HG03565 (cell line): Measurements from ENCODE around the gene NPPA.
A peak's percentile ranks its signal among the peaks of the same experiment; 100 is the strongest.
"Not testable (repeated sequence)": the region's sequence is repeated elsewhere in the genome, so short reads cannot be mapped to it uniquely, and the experiment has no call there.

ENCODE experiments used
- ATAC-seq: cut with Tn5 transposase; IDR thresholded peaks from one replicate; pipeline ENCODE4 v1.9.1; 2021; ENCODE audit warnings: mild to moderate bottlenecking, moderate library complexity; ENCODE audit not compliant: unreplicated experiment

Gene NPPA

DNA sequence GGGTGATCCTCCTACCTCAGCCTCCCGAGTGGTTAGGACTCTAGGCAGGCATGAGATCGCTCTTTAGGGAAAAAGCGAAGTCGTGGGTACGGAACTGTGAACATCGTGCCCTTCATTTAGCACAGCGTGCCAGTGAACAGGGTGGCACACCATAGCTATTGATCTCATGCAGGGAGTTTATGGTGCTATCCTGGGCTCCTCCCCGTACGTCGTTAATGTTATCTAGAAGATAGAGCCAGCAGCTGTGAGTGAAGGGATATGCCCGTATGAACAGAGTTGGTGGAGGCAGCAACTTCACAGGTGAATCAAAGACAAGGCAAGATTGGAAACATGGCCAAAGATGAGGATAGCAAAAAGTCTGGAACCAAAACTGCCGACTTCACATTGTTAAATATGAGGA, 30.4 kb downstream of the NPPA start:
- ATAC-seq = no peak

GRCh38 chr1:11813021-11813420, 34.6 kb downstream of the NPPA start:
- ATAC-seq = no peak

DNA sequence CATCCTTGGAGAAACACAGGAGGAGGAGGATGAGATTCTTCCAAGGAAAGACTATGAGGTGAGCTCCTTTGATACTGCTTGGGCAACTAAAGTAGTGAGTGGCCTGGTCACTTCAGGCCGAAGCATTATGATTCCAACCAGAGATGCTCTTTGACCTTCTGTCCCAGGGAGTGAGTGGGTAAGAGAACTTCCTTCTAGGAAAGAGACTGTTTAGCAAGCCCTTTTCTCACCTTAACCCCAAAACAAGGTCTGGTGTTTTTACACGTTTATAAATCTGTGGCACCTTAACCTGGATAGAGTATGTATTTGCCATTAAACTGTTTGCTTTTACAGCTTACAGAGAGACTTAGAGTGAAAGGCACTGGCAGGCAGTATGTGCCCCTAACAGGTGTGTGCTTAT, 40.5 kb downstream of the NPPA start:
- ATAC-seq = no peak

DNA sequence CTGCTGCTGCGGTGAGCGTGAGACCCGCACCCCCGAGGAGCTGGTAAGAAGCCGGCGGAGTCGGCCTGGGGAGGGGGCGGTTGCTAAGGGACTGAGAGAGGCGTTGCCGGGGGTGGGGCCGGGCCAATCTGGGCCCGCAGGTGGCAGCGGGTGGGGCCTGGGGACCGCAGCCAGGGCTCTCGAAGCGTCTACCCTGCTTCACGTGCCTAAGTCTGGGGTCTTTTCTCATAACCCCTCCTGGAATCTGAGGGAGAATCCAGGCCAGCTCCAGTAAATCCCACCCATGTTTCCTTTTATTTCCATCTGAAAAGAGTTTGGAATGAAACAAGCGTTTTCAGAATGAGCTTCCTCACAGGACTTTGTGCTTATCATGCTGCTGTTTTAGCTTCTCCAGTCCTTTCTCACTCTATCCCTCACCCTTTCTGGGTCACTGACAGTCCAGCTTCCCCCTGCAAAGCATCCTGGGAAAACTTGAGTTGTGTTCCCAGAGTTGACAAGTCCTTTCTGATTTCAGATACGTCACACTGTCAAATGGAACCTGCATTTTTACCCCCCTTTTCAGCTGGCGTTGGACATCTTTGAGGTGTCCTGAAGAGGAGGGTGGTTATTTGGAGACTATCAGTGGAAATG, 41.2 kb downstream of the NPPA start:
- ATAC-seq = peak; percentile 16

GRCh38 chr1:11805422-11806306, 41.9 kb downstream of the NPPA start, which contains the start of the genes CLCN6 and MTHFR:
Gene CLCN6 (plus strand): TSS chr1:11806191. CDS start chr1:11806263, 72 bp downstream.
Gene MTHFR (minus strand): TSS chr1:11805964. CDS start chr1:11803116, 2,848 bp downstream.
- peak; percentile 78 for ATAC-seq

DNA sequence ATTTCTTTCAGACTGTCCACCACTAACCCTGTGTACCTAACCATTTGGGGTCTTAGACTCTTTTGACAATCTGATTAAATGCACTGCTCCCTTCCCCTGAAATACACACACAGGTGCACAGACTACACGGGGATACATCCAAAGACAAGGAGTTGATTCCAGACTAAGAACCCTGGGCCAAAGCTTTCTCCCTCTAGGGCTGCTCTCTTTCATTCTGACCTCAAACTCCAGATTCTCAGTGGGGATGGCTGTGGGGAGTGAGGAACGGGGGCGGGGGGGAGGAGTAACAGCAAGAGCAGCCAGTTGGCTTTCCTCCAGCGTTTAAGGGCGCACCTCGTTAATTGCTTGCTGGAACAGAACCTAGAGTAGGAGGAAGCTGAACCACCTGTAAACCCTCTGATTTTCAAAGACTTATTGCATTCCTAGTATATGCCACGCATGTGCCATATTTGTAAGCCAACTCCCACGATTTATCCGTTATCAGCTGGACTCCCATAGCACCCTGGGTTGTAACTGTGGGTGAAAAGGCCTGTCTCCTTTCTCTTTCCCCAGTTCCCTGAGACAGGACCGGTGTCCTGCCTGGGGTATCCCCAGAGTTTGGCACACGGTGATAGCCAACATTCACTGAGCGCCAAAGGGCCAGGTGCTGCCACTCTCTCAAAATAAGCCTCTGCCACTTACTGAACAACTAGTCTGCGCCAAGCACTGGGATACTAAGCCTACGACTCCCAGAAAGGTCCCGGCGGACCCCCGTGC, 42.7 kb downstream of the NPPA start:
- no peak for ATAC-seq

- ATAC-seq = not testable (repeated sequence)
Measured at GRCh38 chr1:11803924-11804665, 43.5 kb downstream of the NPPA start.

- ATAC-seq = no peak
Measured at GRCh38 chr1:11802973-11803885, 44.4 kb downstream of the NPPA start.

DNA sequence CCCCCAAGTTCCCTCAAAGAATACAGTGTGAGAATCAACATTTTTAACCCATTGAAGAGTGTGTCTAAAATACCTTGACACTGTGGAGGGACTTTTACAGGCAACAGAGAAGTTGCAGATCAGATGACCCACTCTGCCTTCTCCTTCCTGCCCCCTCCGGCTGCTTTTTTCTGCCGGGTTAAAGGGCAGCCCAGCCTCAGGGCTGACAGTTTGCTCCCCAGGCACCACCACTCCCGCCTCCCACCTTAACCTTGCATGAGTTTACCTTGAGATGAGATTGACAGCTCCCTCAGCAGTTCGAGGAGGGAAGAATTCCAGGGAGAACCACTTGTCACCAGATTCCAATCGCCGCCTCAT, 45.0 kb downstream of the NPPA start:
- ATAC-seq = no peak

DNA sequence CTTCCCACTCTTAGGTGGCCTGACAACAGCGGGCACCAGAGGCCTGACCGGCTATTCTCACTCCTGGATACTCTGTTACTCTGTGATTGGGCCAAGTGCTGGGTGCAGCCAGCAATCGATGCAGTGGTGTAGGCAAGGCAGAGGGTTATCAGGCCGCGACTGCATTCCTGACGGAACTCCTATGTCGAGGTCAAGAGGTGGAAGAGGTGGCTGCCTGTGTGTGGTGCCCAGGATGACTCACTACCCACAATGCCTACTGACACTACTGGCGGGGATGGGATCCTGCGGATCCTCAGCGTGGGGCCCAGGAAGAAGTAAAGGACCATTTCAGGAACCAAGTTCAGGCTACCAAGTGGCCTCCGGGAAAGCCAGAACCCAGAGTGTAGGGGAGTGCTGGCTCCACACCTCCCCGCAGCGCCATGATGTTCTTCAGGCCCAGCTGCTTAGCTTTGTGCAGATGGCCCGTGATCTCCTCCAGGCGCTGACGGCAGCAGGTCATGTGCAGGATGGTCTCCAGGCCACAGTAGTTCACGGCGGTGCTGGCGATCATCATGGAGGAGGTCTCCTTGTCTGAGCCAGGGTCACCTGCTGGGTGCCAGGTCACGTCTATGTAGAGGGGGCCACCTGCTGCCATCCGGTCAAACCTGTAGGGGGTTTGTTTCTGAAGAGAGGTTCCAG, 46.7 kb downstream of the NPPA start:
- no peak for ATAC-seq

DNA sequence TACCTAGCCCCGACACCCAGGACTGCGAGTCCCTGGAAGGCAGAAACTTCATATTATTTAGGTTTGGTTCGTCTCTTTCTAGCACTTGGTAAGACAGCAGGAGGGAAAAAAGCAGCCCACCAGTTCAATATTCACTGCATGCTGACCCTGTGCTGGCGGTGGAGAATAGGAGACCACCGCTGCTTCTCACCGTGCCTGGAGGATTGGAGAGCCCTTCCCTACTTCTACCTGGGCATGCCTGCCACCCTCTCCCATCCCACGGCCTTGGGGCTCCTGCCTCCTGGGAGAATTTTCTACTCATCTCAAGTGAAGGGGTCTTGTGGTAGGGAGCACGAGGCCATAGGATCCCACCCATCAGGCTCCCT, 47.2 kb downstream of the NPPA start:
- ATAC-seq = no peak

GRCh38 chr1:11799896-11800295, 47.7 kb downstream of the NPPA start:
- ATAC-seq = no peak

DNA sequence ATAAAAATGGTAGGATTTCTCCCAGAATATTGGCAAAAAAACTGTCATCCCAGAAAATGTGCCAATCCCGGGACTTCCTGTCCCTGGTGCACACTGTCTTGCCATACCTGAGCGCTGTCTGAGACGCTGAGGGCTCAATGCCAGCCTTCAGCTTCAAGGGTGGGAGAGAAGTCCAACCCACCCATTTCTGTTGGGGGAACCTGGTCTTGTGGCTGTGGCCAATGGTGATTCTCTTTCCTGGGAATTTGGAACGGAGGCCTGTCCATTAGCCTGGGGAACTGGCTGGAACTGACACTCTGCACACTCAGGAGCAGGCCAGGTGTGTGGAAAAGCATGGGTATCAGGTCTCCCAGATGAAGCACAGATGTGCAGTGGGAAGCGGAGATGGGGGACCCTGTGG, 48.5 kb downstream of the NPPA start:
- ATAC-seq = no peak

GRCh38 chr1:11797525-11798216, 49.9 kb downstream of the NPPA start:
- no peak for ATAC-seq

- ATAC-seq = no peak
Measured at GRCh38 chr1:11796036-11796828, 51.4 kb downstream of the NPPA start.
